H9 (cell line): ENCODE results near the gene HTR2A. TPM values are rescaled to one million over a fixed set of nuclear protein-coding genes. Genes with fewer than 3 reads are reported as not detected.

Source experiments
- DNase-seq: peaks from one replicate; pipeline ENCODE4 v3.0.0-alpha.2; 2017
- H2AFZ ChIP-seq: one replicate; pipeline ENCODE4 v1.6.1; 2013; ENCODE audit warnings: mild to moderate bottlenecking, low read length, control low read depth, moderate library complexity
- H2AK5ac ChIP-seq: 2 replicates; pipeline ENCODE4 v1.6.1; 2013; ENCODE audit warnings: low read length, control low read depth, mixed read lengths; ENCODE audit not compliant: insufficient read length
- H2BK120ac ChIP-seq: one replicate; pipeline ENCODE4 v1.6.1; 2013; ENCODE audit warnings: low read depth, mild to moderate bottlenecking, low read length, control low read depth, inconsistent platforms; ENCODE audit not compliant: poor library complexity, severe bottlenecking
- H2BK12ac ChIP-seq: 2 replicates; pipeline ENCODE4 v1.6.1; 2013; ENCODE audit warnings: low read length, control low read depth, mixed read lengths, low read depth; ENCODE audit not compliant: insufficient read length
- H2BK15ac ChIP-seq: 2 replicates; pipeline ENCODE4 v1.6.1; 2013; ENCODE audit warnings: low read depth, low read length, control low read depth
- H2BK20ac ChIP-seq: one replicate; pipeline ENCODE4 v1.6.1; 2013; ENCODE audit warnings: low read depth, mild to moderate bottlenecking, low read length, control low read depth, inconsistent platforms; ENCODE audit not compliant: poor library complexity, severe bottlenecking
- H2BK5ac ChIP-seq: 2 replicates; pipeline ENCODE4 v1.6.1; 2013; ENCODE audit warnings: low read length, control low read depth, mixed read lengths; ENCODE audit not compliant: insufficient read length
- H3K14ac ChIP-seq: 2 replicates; pipeline ENCODE4 v1.6.1; 2013; ENCODE audit warnings: low read length, control low read depth; ENCODE audit not compliant: insufficient read depth
- H3K18ac ChIP-seq: 2 replicates; pipeline ENCODE4 v1.6.1; 2013; ENCODE audit warnings: low read depth, mild to moderate bottlenecking, mixed read lengths, low read length, control low read depth; ENCODE audit not compliant: insufficient read length
- H3K23ac ChIP-seq: 2 replicates; pipeline ENCODE4 v1.6.1; 2013; ENCODE audit warnings: low read length, control low read depth, mixed read lengths, low read depth; ENCODE audit not compliant: insufficient read length
- H3K23me2 ChIP-seq: 2 replicates; pipeline ENCODE4 v1.6.1; 2013; ENCODE audit warnings: low read depth, mild to moderate bottlenecking, mixed read lengths, low read length, control low read depth; ENCODE audit not compliant: insufficient read length, poor library complexity, severe bottlenecking
- H3K27ac ChIP-seq: 2 replicates; pipeline ENCODE4 v1.5.1; 2013; ENCODE audit warnings: low read length, control low read depth, mixed read lengths, low read depth; ENCODE audit not compliant: insufficient read length
- H3K27me3 ChIP-seq: 2 replicates; pipeline ENCODE4 v1.6.1; 2013; ENCODE audit warnings: low read length, control low read depth, inconsistent platforms; ENCODE audit not compliant: insufficient read depth
- H3K4ac ChIP-seq: 2 replicates; pipeline ENCODE4 v1.6.1; 2013; ENCODE audit warnings: low read depth, mild to moderate bottlenecking, control low read depth, inconsistent platforms, low read length, moderate library complexity
- H3K4me1 ChIP-seq: 2 replicates; pipeline ENCODE4 v1.6.1; 2013; ENCODE audit warnings: low read length, control low read depth, inconsistent platforms; ENCODE audit not compliant: insufficient read depth
- H3K4me2 ChIP-seq: 2 replicates; pipeline ENCODE4 v1.6.1; 2013; ENCODE audit warnings: low read length, control low read depth, mixed read lengths; ENCODE audit not compliant: insufficient read length, insufficient read depth
- H3K56ac ChIP-seq: 2 replicates; pipeline ENCODE4 v1.6.1; 2013; ENCODE audit warnings: low read depth, mild to moderate bottlenecking, mixed read lengths, low read length, control low read depth; ENCODE audit not compliant: insufficient read length
- H3K79me1 ChIP-seq: 2 replicates; pipeline ENCODE4 v1.6.1; 2013; ENCODE audit warnings: low read depth, mild to moderate bottlenecking, moderate library complexity, low read length, control low read depth, inconsistent platforms; ENCODE audit not compliant: insufficient read depth, poor library complexity, severe bottlenecking
- H3K79me2 ChIP-seq: 2 replicates; pipeline ENCODE4 v1.6.1; 2013; ENCODE audit warnings: low read length, control low read depth, inconsistent platforms; ENCODE audit not compliant: insufficient read depth
- H3K9ac ChIP-seq: 2 replicates; pipeline ENCODE4 v1.6.1; 2013; ENCODE audit warnings: low read length, control low read depth, mixed read lengths; ENCODE audit not compliant: insufficient read length; ENCODE audit errors: extremely low read depth
- H3K9me3 ChIP-seq: one replicate; pipeline ENCODE4 v1.6.1; 2013; ENCODE audit warnings: low read depth, low read length, inconsistent platforms; ENCODE audit not compliant: control insufficient read depth
- H3T11ph ChIP-seq: one replicate; pipeline ENCODE4 v1.6.1; 2013; ENCODE audit warnings: mild to moderate bottlenecking, low read length, control low read depth, inconsistent platforms
- H4K20me1 ChIP-seq: one replicate; pipeline ENCODE4 v1.6.1; 2013; ENCODE audit not compliant: control insufficient read depth, insufficient read length, insufficient read depth
- H4K5ac ChIP-seq: 2 replicates; pipeline ENCODE4 v1.6.1; 2013; ENCODE audit warnings: low read depth, mild to moderate bottlenecking, mixed read lengths, low read length, control low read depth; ENCODE audit not compliant: insufficient read length
- H4K8ac ChIP-seq: replicated peaks from 2 replicates; pipeline ENCODE4 v1.6.1; 2013; ENCODE audit warnings: low read length, control low read depth, mixed read lengths, low read depth; ENCODE audit not compliant: insufficient read length
- H4K91ac ChIP-seq: 2 replicates; pipeline ENCODE4 v1.6.1; 2013; ENCODE audit warnings: low read depth, mild to moderate bottlenecking, moderate library complexity, mixed read lengths, low read length, control low read depth; ENCODE audit not compliant: insufficient read length
- H3K27ac Mint-ChIP-seq, 3 experiments: 2 replicates in 2 of 3; 3 replicates in 1 of 3; pipeline ENCODE4 v1.8.0; 2020 to 2021; ENCODE audit warnings: mixed read lengths in 3 of 3, mild to moderate bottlenecking in 1 of 3, moderate library complexity in 1 of 3
- H3K27me3 Mint-ChIP-seq: 2 replicates; pipeline ENCODE4 v1.8.0; 2021; ENCODE audit warnings: low read depth, mild to moderate bottlenecking, moderate library complexity, mixed read lengths
- H3K36me3 Mint-ChIP-seq, 3 experiments: 2 replicates in 2 of 3; 3 replicates in 1 of 3; pipeline ENCODE4 v1.8.0; 2020 to 2021; ENCODE audit warnings: low read depth in 3 of 3, mixed read lengths in 3 of 3; ENCODE audit not compliant: insufficient read depth in 1 of 3
- H3K4me1 Mint-ChIP-seq, 2 experiments: 2 replicates each; pipeline ENCODE4 v1.8.0; 2020; ENCODE audit warnings: mixed read lengths in 2 of 2
- H3K4me3 Mint-ChIP-seq, 2 experiments: 2 replicates in 1 of 2; 3 replicates in 1 of 2; pipeline ENCODE4 v1.8.0; 2020 to 2021; ENCODE audit warnings: mild to moderate bottlenecking in 2 of 2, mixed read lengths in 2 of 2, moderate library complexity in 1 of 2
- H3K9me3 Mint-ChIP-seq, 2 experiments: 2 replicates in 1 of 2; 3 replicates in 1 of 2; pipeline ENCODE4 v1.8.0; 2020; ENCODE audit warnings: mild to moderate bottlenecking in 2 of 2, mixed read lengths in 2 of 2, moderate library complexity in 1 of 2
- WGBS: extraction: QIAGEN DNeasy Blood & Tissue Kit; methylation state at CpG from one replicate; pipeline ENCODE4 v1.1.7; 2013; ENCODE audit warnings: missing lambda C conversion rate, low lambda C conversion rate, mixed read lengths; ENCODE audit not compliant: insufficient read length; ENCODE audit errors: extremely low coverage; 5-methylcytosine and 5-hydroxymethylcytosine counted together
- total RNA-seq: library from RNA; stranded (reverse); gene quantifications from 2 replicates; pipeline ENCODE4 v1.2.1, GENCODE V29; 2021
- TF ChIP-seq, protein P1 (sequence below): fragments of 200-600 bp; sonication (generic); conservative IDR thresholded peaks from 3 replicates; pipeline ENCODE4 v1.8.0; 2021; ENCODE audit warnings: antibody characterized with exemption, mild to moderate bottlenecking

The HTR2A gene
- total RNA-seq, 1 experiment from 2014 or later, result not detected

DNA sequence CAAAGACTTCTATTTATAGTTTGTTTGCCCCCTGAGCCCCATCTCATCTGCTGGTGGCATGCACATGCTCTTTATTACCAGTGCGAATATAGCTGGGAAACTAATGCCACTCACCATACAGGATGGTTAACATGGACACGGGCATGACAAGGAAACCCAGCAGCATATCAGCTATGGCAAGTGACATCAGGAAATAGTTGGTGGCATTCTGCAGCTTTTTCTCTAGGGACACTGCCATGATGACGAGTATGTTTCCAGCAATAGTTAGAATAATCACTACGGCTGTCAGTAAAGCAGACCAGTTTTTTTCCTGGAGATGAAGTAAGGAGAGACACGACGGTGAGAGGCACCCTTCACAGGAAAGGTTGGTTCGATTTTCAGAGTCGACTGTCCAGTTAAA, 1.5 kb downstream of the HTR2A start:
- no peaks in the 10 kb centered on the region for H3K27me3 ChIP-seq
- no peak overlapping the region for H4K8ac ChIP-seq
- no peak overlapping the region for H3K23ac ChIP-seq
- no peak overlapping the region for H3K27ac ChIP-seq
- no peak overlapping the region for H2BK12ac ChIP-seq
- no peak overlapping the region for H4K91ac ChIP-seq
- H3K4me3 Mint-ChIP-seq, result no peak overlapping the region
- no peak overlapping the region for H3K14ac ChIP-seq
- H3K18ac ChIP-seq, result no peak overlapping the region
- no peak overlapping the region for H2AFZ ChIP-seq
- H3T11ph ChIP-seq, result no peak overlapping the region
- H4K5ac ChIP-seq, result no peak overlapping the region
- TF ChIP-seq, protein P1, sequence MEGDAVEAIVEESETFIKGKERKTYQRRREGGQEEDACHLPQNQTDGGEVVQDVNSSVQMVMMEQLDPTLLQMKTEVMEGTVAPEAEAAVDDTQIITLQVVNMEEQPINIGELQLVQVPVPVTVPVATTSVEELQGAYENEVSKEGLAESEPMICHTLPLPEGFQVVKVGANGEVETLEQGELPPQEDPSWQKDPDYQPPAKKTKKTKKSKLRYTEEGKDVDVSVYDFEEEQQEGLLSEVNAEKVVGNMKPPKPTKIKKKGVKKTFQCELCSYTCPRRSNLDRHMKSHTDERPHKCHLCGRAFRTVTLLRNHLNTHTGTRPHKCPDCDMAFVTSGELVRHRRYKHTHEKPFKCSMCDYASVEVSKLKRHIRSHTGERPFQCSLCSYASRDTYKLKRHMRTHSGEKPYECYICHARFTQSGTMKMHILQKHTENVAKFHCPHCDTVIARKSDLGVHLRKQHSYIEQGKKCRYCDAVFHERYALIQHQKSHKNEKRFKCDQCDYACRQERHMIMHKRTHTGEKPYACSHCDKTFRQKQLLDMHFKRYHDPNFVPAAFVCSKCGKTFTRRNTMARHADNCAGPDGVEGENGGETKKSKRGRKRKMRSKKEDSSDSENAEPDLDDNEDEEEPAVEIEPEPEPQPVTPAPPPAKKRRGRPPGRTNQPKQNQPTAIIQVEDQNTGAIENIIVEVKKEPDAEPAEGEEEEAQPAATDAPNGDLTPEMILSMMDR, result no peak
- H3K27me3 Mint-ChIP-seq, result peaks cover 16% of the 10 kb centered on the region
- H4K20me1 ChIP-seq, result no peaks in the 10 kb centered on the region
- H3K27ac Mint-ChIP-seq, result no peak overlapping the region; a peak in 1 of 7 replicates
- no peaks in the 10 kb centered on the region for H3K9me3 ChIP-seq
- no CpG with 5 or more reads among the region's 8 CpGs for WGBS
- H3K79me2 ChIP-seq, result no peaks in the 10 kb centered on the region
- no peak overlapping the region for H2BK5ac ChIP-seq
- peaks cover 21 to 24% of the 10 kb centered on the region in 2 experiments for H3K4me1 Mint-ChIP-seq
- no peaks in the 10 kb centered on the region for H3K79me1 ChIP-seq
- no peak overlapping the region for H3K4me2 ChIP-seq
- peaks cover 7% of the 10 kb centered on the region for H3K4me1 ChIP-seq
- H3K56ac ChIP-seq, result no peak overlapping the region
- H3K9ac ChIP-seq, result no peak overlapping the region
- H3K4ac ChIP-seq, result no peak overlapping the region
- peaks cover 4% of the 10 kb centered on the region for H3K23me2 ChIP-seq
- no peak overlapping the region for H2AK5ac ChIP-seq
- H2BK20ac ChIP-seq, result no peak overlapping the region
- H3K9me3 Mint-ChIP-seq, result no peaks in the 10 kb centered on the region
- no peak for DNase-seq
- no peak overlapping the region for H2BK120ac ChIP-seq
- no peaks in the 10 kb centered on the region for H3K36me3 Mint-ChIP-seq
- H2BK15ac ChIP-seq, result no peak overlapping the region
